HAP-1 (cell line): ENCODE data around the gene SHISAL1.
"Not testable (repeated sequence)": the region's sequence is repeated elsewhere in the genome, so short reads cannot be mapped to it uniquely, and the experiment has no call there.

Experiments used
- DNase-seq, 2 experiments: peaks; one replicate each; pipeline ENCODE4 v3.0.0-alpha.2; 2016 to 2020; ENCODE audit warnings: low spot score in 2 of 2
- H3K27me3 ChIP-seq: fragments of 250-450 bp; sonication (Bioruptor Pico); 2 replicates; pipeline ENCODE4 v1.5.1; 2020; ENCODE audit warnings: low read depth, mild to moderate bottlenecking, moderate library complexity
- H3K36me3 ChIP-seq: fragments of 250-450 bp; sonication (Bioruptor Pico); replicated peaks from 2 replicates; pipeline ENCODE4 v1.5.1; 2020; ENCODE audit warnings: mild to moderate bottlenecking
- H3K4me1 ChIP-seq: fragments of 250-450 bp; sonication (Bioruptor Pico); 2 replicates; pipeline ENCODE4 v1.5.1; 2020; ENCODE audit warnings: mild to moderate bottlenecking
- H3K4me3 ChIP-seq: fragments of 250-450 bp; sonication (Bioruptor Pico); 2 replicates; pipeline ENCODE4 v1.5.1; 2020; ENCODE audit warnings: mild to moderate bottlenecking, moderate library complexity
- H3K9me3 ChIP-seq: fragments of 250-450 bp; sonication (Bioruptor Pico); 2 replicates; pipeline ENCODE4 v1.5.1; 2020; ENCODE audit warnings: mild to moderate bottlenecking, moderate library complexity
- in situ Hi-C: fragments of 300-500 bp; cut with MboI; formaldehyde crosslinking; loops from 3 replicates; pipeline ENCODE4 v1.14.3; 2020; ENCODE audit warnings: low sequenced_read_pairs, inconsistent platforms, mixed read lengths

SHISAL1 gene

GRCh38 chr22:44313385-44314006 lies 745 bp upstream of the SHISAL1 start:
- in situ Hi-C loops, result no loop called here
- no peaks in the 10 kb centered on the region for H3K9me3 ChIP-seq
- no peak for DNase-seq
- H3K36me3 ChIP-seq, result no peaks in the 10 kb centered on the region
- H3K4me3 ChIP-seq, result no peak overlapping the region
- no peaks in the 10 kb centered on the region for H3K4me1 ChIP-seq
- H3K27me3 ChIP-seq, result no peaks in the 10 kb centered on the region

GRCh38 chr22:44311855-44312170 lies 938 bp downstream of the SHISAL1 start:
- Histone ChIP-seq H3K27me3 (no peaks in the 10 kb centered on the region), H3K4me3 (no peak overlapping the region), H3K36me3 (no peaks in the 10 kb centered on the region), H3K4me1 (no peaks in the 10 kb centered on the region), H3K9me3 (no peaks in the 10 kb centered on the region)
- no peak for DNase-seq
- in situ Hi-C loops, result no loop called here

DNA sequence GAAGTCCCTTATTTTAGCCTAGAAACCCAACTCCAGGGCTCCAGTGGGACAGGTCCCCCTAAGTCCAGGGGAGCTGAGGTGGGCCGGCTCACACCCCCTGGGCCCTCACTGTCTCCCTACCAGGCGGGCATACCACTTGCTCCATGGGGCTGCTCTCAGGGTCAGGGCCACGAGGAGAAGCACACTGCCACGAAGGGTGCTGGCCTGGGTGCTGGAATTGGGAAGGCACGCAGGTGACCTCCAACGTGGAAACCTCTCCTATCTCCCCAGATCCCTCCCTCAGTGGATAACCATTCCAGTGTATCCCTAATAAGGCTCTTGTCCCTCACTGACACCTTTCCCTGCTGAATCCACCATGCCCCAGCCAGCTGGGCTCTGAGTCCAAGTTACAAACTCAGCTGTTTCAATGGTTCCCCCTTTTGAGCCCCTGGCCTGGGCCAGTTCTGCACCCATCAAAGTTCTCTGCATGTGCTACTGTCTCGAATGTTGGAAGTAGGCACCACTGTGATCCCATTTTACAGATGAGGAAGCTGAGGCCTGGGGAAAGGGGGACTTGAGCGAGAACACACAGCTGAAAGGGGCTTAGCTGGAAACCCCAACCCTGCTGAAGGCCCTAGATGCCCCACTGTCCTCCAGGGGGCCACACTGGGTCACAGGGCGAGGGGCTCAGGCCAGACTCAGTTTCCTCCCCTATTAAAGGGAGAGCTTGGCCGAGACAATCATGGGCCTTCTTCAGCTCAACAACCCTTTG lies 1.5 kb downstream of the SHISAL1 start:
- no peak for DNase-seq
- in situ Hi-C loops, result no loop called here
- Histone ChIP-seq H3K9me3 (no peaks in the 10 kb centered on the region), H3K27me3 (no peaks in the 10 kb centered on the region), H3K4me3 (no peak overlapping the region), H3K4me1 (no peaks in the 10 kb centered on the region), H3K36me3 (no peaks in the 10 kb centered on the region)

GRCh38 chr22:44309647-44310046 lies 3.1 kb downstream of the SHISAL1 start:
- no peaks in the 10 kb centered on the region for H3K36me3 ChIP-seq
- in situ Hi-C loops, result no loop called here
- no peaks in the 10 kb centered on the region for H3K27me3 ChIP-seq
- H3K4me3 ChIP-seq, result no peak overlapping the region
- H3K9me3 ChIP-seq, result no peaks in the 10 kb centered on the region
- DNase-seq, result no peak
- H3K4me1 ChIP-seq, result no peaks in the 10 kb centered on the region

DNA sequence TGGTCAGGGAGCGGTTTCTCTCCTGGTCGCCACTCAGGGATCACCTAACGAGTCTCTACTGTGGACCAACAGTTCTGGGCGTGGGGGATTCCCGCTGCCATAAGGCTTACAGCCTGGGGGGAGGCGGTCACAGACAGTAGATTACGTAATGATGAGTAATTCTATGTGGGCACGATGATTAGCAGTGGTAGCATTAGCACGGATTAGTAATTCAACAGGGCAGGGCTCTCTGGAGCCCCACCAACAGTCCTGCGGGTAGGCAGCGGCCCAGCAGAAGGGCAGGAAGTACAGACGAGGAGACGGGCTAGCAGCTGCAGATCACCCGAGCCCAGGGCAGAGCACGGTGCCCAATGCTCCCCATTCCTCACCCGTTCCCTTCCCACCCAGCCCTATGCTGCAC lies 3.6 kb downstream of the SHISAL1 start:
- H3K4me1 ChIP-seq, result no peaks in the 10 kb centered on the region

GRCh38 chr22:44307509-44308169 lies 5.1 kb downstream of the SHISAL1 start:
- H3K4me3 ChIP-seq, result no peak overlapping the region
- no peaks in the 10 kb centered on the region for H3K9me3 ChIP-seq
- no peak for DNase-seq
- in situ Hi-C loops, result no loop called here
- H3K36me3 ChIP-seq, result no peaks in the 10 kb centered on the region
- no peaks in the 10 kb centered on the region for H3K27me3 ChIP-seq
- H3K4me1 ChIP-seq, result no peaks in the 10 kb centered on the region

More for the DNA sequence above, 3.6 kb downstream of the SHISAL1 start:
- H3K36me3 ChIP-seq, result no peaks in the 10 kb centered on the region
- H3K9me3 ChIP-seq, result no peaks in the 10 kb centered on the region
- no peak for DNase-seq
- H3K27me3 ChIP-seq, result no peaks in the 10 kb centered on the region
- no peak overlapping the region for H3K4me3 ChIP-seq
- in situ Hi-C loops, result no loop called here

DNA sequence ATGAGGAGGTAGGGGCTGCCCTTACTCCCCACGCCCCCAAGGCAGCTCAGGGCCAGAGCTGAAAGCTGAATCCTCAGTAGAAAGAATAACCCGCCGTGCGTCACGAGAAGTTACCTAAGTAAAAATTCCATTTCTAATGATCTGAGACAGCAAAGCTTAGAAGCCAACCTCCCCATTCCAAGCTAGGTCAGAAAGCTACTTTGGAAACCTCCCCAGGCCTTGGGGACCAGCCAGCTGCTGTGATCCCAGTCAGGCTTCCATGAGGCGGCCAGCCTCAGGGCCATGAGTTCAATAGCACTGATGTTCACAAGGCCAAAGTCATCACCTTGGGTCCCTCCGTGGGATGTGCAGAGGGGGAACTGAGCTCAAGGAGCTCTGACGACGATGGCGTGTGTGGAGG lies 6.9 kb downstream of the SHISAL1 start:
- no peak for DNase-seq
- Histone ChIP-seq H3K36me3 (no peaks in the 10 kb centered on the region), H3K27me3 (no peaks in the 10 kb centered on the region), H3K4me3 (no peak overlapping the region), H3K9me3 (no peaks in the 10 kb centered on the region), H3K4me1 (no peaks in the 10 kb centered on the region)
- in situ Hi-C loops, result no loop called here

GRCh38 chr22:44305455-44305854 lies 7.3 kb downstream of the SHISAL1 start:
- H3K4me1 ChIP-seq, result no peaks in the 10 kb centered on the region
- H3K27me3 ChIP-seq, result no peaks in the 10 kb centered on the region
- in situ Hi-C loops, result no loop called here
- no peaks in the 10 kb centered on the region for H3K36me3 ChIP-seq
- no peak overlapping the region for H3K4me3 ChIP-seq
- H3K9me3 ChIP-seq, result no peaks in the 10 kb centered on the region
- DNase-seq, result no peak

DNA sequence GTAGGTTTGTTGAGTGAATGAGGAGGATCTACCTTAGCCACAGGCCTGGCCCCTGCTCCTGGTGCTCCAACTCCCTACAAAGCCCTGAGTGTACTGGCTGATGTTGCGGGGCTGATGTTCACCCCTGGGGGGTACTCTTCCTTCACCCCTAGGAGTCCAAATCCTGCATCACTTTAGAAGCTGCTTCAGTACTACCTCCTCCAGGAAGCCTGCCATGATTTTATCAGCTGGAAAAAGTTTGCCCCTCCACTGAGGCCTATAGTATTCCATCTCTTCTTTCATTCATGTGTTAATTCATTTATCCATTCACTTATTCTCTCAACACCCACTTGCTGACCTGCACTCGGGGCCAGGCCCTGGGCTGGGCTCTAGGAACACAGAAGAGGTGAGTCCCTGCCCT lies 7.8 kb downstream of the SHISAL1 start:
- no peaks in the 10 kb centered on the region for H3K9me3 ChIP-seq
- in situ Hi-C loops, result no loop called here
- no peak overlapping the region for H3K4me3 ChIP-seq
- no peaks in the 10 kb centered on the region for H3K36me3 ChIP-seq
- no peak for DNase-seq
- no peaks in the 10 kb centered on the region for H3K4me1 ChIP-seq
- H3K27me3 ChIP-seq, result no peaks in the 10 kb centered on the region

- in situ Hi-C loops, result no loop called here
- Histone ChIP-seq H3K36me3 (no peaks in the 10 kb centered on the region), H3K4me3 (no peak overlapping the region), H3K9me3 (no peaks in the 10 kb centered on the region), H3K27me3 (no peaks in the 10 kb centered on the region), H3K4me1 (no peaks in the 10 kb centered on the region)
- no peak for DNase-seq
Measured at GRCh38 chr22:44304354-44304753, 8.4 kb downstream of the SHISAL1 start.

DNA sequence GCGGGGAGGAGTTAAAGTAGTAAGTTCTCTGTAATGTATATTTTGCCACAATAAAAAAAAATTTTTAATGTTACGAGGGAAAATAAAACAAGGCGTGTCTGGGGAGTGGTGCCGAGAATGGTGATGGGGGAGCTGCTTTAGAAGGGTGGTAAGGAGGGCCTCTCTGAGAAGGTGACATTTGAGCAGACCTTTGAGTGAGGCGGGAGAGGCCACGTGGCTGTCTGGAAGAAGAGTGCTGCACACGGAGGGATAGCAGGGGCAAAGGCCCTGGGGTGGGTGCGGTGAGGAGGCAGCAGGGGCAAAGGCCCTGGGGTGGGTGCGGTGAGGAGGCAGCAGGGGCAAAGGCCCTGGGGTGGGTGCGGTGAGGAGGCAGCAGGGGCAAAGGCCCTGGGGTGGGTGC lies 10.4 kb downstream of the SHISAL1 start:
- H3K4me3 ChIP-seq, H3K9me3 ChIP-seq, H3K36me3 ChIP-seq, H3K4me1 ChIP-seq, H3K27me3 ChIP-seq, in situ Hi-C loops, DNase-seq: not testable (repeated sequence)

DNA sequence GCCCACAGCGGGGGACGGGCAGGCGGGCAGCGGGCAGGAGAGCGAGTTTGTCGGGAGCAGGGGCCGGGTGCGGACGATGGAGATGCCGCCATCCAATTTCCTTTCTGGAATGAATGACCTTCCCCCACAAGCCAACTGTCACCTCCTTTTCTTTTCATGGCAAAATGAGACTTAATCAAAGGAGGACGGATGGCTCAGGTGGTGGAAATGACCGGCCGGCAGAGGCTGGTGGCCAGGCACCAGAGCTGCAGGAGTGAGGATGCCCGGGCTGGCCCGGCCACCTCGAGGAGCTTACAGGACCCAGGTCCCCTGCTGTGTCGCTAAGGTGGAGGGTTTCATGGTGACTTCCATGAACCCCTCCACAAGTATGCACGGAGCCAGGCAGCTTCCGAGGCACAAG lies 11.7 kb downstream of the SHISAL1 start:
- peaks cover 11% of the 10 kb centered on the region for H3K4me1 ChIP-seq
- DNase-seq, result no peak
- H3K36me3 ChIP-seq, result no peaks in the 10 kb centered on the region
- H3K9me3 ChIP-seq, result no peaks in the 10 kb centered on the region
- in situ Hi-C loops, result no loop called here
- no peaks in the 10 kb centered on the region for H3K27me3 ChIP-seq
- H3K4me3 ChIP-seq, result no peak overlapping the region

- Histone ChIP-seq H3K4me3 (no peak overlapping the region), H3K4me1 (peaks cover 11% of the 10 kb centered on the region), H3K9me3 (no peaks in the 10 kb centered on the region), H3K27me3 (no peaks in the 10 kb centered on the region), H3K36me3 (no peaks in the 10 kb centered on the region)
- in situ Hi-C loops, result no loop called here
- no peak for DNase-seq
Measured at GRCh38 chr22:44299124-44299523, 13.6 kb downstream of the SHISAL1 start.

GRCh38 chr22:44298406-44299091 lies 14.2 kb downstream of the SHISAL1 start:
- peaks cover 11% of the 10 kb centered on the region for H3K4me1 ChIP-seq
- H3K4me3 ChIP-seq, result no peak overlapping the region
- H3K9me3 ChIP-seq, result no peaks in the 10 kb centered on the region
- in situ Hi-C loops, result no loop called here
- no peak for DNase-seq
- H3K36me3 ChIP-seq, result no peaks in the 10 kb centered on the region
- H3K27me3 ChIP-seq, result no peaks in the 10 kb centered on the region
